Transverse colon (tissue), 4 donors: ENCODE data around the gene IFITM2.

Source experiments
- CTCF ChIP-seq, 5 experiments: fragments of 200-600 bp in 3 of 5; fragments of 450-650 bp in 2 of 5; sonication (generic) in 3 of 5; IDR thresholded peaks; 1 replicate in 2 of 5; 2 replicates in 3 of 5; pipeline ENCODE4 v1.5.1; 2016 to 2017; ENCODE audit warnings: antibody characterized with exemption in 5 of 5, inconsistent platforms in 3 of 5, mild to moderate bottlenecking in 2 of 5, moderate library complexity in 1 of 5
- EP300 ChIP-seq: sonication (generic); formaldehyde crosslinking; IDR thresholded peaks from one replicate; pipeline ENCODE4 v1.6.1; 2017; ENCODE audit warnings: antibody characterized with exemption, low read depth
- POLR2A ChIP-seq: fragments of 450-650 bp; IDR thresholded peaks from one replicate; pipeline ENCODE4 v1.6.1; 2016; ENCODE audit warnings: antibody characterized with exemption, mild to moderate bottlenecking, moderate library complexity
- POLR2AphosphoS5 ChIP-seq, 3 donors: sonication (generic); formaldehyde crosslinking; IDR thresholded peaks; one replicate each; pipeline ENCODE4 v1.6.1; 2016; ENCODE audit warnings: antibody characterized with exemption in 3 of 3

- TF ChIP-seq POLR2AphosphoS5 (IDR thresholded peaks at IDR 0.05) (no peak), CTCF (IDR thresholded peaks at IDR 0.05) (no peak), EP300 (no peak), POLR2A (no peak)
These were observed 23.2 kb downstream of the IFITM2 start for GRCh38 chr11:330694-331357.
